NK-92 (cell line): ENCODE measurements around the gene FILIP1.

Source experiments
- DNase-seq: peaks from one replicate; lab custom pipeline; 2025; ENCODE audit not compliant: unreplicated experiment; lab: John Stamatoyannopoulos, UW

The FILIP1 gene

DNA sequence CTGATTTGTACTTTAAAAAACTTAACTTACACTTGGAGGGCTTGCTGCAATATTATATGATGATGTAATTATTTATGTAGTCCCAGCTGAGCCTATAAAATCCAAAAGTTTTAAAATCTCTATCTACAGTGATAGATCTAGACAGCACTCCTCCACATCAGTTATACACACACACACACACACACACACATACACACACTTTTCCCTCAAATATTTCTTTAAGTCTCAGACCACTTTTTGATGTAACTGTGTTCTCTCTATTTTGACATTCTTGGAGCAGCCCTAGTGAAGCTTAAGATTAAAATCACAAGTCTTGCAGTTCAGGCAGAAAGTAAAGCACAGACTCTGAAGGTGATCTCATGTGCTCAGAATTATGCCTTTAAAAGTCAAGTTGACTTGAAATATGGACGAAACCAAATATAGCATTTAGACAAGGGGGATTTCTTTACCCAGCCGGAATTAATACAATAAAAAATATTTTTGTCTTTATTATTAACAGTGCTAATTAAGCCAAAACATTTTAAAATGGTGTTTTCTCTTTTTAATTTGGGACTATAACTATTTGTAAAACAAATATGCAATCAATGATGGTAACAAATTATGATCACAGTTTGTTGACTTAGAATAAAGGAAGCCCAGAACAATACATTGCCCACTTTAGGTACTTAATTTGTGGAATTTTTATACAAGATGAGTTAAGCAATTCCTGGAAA is 145.5 kb downstream of the FILIP1 start:
- no peak for DNase-seq

DNA sequence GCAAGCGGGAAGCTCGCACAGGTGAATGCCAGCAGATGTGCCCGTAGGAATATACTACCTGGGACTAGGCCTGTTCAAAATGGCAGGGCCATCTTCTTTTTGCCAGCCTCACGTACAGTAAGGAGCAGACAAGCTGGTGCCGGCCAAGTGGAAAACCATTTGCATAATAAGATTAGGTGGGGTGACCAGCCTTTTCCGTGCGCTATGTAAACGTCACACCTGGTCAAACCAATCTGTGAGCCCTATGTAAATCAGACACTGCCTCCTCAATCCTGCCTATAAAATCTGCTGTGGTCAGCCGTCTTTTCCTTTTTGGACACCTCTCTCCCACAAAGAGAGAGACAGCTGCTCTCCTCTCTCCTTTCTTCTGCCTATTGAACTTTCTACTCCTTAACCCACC is 148.2 kb downstream of the FILIP1 start:
- DNase-seq, result no peak

- DNase-seq, result no peak
These were observed 149.1 kb downstream of the FILIP1 start for GRCh38 chr6:75344455-75344854.

DNA sequence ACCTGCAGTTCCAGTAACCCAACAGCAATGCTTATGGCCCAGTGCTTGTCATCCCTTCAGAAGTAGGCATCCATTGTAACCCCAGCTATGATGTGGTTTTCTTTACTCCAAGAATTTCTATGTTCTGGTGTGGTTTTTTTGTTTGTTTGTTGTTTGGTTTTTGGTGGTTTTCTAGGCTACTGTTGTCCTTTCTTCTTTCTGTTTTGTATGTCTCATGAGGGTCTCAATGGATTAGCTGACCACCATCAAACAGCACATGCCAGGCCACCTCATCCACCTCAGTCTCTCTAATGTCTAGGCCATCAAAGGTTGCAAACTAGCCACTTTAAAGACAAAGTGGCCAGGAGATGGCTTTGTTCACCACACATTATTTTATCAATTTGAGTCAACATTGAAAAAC is 149.6 kb downstream of the FILIP1 start:
- no peak for DNase-seq

DNA sequence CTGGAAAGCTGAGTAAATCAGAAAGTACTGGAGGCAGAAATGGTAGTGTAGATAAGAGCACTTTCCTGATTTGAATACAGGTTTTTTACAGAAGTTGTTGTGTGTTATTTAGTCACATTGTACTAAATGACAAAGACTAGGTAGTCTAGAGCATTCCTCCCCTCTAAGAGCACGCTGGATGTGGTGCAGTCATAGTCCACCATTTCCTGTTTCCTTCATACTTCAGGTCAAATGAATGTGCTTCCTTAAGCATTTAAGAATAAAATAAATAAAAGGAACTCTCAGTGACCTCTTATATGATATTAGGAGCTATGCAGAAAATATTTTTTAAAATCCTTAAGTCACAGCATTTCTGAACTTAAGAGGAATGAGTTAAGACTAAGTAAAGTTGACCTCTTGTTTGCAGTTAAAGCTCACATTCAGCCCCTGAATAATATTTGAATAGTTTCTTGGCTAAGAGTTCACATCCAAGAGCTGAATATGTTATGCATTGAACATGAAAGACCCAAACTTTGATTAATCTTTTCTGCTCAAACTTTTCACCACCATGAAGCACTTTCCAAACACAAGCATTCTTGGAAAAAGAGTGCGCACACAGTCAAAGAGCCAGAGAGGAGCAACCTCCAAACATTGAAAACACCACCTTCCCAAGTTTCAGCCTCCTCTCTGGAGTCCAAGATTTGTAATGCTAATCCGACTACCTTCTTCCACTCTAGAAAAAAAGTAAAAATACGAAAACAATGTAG is 155.6 kb downstream of the FILIP1 start:
- DNase-seq, result no peak

DNA sequence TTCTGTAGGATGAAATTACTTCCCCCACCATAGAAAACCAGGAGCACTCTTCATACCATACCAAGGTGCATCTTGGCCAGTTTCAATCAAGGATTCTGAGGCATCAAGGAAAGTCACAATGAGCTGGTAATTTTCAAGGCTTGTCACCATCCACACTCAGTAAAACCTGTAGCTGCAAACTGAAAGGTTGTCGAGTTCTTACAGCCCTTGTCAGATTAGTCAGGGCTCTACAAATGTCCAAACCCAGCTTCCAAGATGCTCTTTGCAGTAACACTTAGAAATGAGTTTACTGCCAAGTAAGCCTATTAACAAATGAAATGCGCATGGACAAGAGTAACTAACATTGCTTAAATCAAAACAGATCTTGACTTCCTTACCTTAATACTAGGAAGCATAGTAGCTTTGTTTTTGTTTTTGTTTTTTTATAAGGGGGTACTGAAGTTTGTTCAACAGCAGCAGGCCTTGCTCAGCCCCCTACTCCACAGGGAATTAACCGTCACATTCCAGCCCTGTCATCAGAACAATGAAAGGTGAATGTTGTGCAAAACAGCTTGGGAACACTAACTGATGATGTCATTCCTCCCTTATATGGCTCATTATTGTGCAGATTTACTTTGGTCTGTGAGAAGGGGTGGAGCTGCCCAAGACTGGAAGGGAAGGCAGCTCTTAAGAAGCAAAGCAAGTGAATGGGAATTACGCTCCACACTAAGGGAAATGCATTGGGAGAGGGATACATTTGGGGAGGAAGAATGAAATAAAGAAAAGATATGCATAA is 159.1 kb downstream of the FILIP1 start:
- no peak for DNase-seq

DNA sequence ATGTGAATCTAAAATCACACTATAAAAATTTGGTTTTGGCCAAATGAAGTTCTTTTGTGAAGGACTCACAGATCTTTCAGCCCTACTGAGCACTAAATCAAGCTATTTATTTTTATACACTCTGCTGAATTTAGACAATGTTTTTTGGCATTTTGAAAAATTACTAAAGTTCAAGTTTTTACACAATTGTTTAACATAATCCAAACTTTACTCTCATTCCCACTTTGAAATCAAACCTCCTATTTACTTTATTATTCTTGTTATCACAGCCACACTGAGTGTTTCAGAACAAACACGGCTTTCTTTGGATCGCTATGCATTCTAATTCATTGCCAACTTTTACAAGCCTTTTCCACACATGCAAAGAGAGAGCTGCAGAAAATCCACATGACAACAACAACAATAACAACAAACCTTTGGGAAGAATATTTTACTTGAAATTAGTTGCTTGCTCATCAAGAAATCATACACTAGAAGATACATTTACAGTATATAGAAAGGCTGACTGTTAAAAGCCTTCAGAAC is 159.9 kb downstream of the FILIP1 start:
- DNase-seq, result no peak

DNA sequence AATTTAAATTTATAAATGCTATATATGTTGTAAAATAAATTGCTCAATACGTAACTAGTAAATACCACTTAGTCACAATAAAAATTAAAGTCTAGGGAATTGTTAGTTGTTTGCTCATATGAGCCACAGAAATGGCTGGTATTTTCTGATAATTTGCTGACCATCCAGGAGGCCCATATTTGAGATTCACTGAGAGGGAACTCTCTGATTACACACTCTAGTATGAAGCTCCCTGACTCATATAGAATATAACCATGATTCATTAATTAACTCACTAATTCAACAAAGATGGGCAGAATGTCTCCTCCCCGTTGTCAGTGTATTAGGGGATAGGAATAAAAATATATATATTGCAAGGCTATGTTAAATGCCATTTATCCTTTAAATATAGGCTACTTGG is 162.4 kb downstream of the FILIP1 start:
- DNase-seq, result no peak

DNA sequence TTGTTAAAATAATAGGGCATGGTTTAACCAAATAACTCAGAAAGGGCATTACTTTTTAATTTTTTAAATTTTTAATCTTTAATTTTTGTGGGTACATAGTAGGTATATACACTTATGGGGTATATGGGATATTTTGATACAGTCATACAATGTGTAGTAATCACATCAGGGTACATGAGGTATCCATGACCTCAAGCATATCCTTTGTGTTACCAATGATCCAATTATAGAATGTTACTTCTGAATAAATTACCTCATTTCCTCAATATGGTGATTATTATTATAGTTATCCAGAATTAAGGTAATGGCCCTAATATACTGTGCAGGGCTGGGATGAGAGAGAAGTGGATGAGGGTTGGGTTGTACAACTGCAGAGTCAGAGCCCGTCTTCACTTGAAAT is 163.9 kb downstream of the FILIP1 start:
- no peak for DNase-seq

DNA sequence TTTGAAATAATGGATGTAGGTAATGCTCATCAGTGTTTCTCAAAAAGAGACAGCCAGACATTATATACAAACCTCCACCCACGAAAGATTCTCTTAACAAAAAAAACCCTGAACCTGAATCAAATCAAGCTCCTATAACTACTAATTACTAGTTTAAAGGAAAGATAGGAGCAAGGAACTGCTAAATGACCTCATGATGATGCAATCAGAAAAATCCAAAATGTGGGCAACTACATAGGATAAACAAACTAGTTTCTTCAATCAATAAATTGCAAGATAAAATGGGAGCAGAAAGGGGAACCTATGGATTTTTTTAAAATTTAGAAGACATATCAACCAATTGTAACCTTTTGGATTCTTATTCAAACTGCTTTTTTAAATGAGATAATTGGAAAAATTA is 165.8 kb downstream of the FILIP1 start:
- no peak for DNase-seq

DNA sequence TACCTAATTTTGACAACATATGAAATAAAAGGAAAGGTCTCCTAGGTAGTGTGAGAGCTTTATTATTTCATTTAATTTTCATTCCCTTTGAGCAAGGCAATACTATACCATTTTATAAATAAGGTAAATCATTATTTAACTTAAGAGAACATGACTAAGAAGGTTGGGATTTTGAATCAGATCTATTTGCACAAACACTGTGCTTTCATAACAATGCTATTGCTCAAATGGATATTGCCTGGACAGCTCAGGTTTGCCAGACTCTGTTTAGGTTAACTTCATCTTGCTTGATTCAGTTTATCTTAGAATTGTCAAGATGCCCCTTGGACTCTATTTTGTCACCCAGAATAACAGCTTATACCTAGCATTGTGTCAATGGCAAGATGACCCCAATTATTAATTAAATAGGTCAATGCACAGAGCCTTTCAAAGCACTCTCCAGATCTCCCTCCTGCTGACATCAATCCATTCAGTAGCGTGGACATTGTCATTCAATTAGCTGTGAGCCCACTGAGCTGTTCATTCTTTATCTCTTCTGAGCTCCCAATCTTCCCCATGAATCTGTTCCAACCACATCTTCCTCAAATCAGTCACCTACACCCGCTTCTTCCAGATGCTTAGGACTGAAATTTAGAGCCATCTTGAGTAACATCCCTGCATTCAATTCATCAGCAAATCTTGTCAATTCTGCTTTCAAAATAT is 166.9 kb downstream of the FILIP1 start:
- DNase-seq, result no peak

- DNase-seq, result no peak
These were observed 174.7 kb downstream of the FILIP1 start for GRCh38 chr6:75318900-75319299.

DNA sequence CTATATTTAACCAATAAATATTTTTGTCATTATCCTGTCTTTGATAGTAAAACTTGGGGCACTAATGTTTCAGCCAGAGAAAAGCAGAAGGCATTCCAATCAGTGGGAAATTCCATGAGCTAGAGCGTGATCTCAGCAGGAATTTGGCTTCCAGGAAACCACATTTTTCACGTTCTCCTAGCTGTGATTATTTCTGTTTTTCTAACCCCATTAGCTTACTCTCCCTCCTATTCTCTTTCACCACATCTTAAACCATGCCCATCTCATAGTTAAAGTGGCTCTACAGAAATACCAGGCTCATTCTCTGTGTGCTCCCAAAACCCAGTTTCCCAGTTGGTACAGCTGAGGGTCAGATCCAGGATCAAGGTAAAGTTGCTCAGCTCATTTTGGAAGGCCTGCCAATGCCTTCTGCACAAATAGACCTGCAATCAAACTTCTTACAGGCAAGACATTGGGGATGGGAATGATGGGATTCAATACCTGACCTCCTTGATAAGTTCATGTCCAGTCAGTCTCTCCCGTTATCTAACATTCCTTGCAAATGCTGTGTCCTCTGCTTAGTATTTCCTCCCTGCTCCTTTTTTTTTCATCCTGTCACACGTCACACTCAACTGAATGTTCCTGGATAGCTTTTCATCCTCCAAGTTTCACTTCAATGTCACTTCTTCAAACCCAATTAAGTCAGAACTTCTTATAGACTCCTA is 175.9 kb downstream of the FILIP1 start:
- no peak for DNase-seq

DNA sequence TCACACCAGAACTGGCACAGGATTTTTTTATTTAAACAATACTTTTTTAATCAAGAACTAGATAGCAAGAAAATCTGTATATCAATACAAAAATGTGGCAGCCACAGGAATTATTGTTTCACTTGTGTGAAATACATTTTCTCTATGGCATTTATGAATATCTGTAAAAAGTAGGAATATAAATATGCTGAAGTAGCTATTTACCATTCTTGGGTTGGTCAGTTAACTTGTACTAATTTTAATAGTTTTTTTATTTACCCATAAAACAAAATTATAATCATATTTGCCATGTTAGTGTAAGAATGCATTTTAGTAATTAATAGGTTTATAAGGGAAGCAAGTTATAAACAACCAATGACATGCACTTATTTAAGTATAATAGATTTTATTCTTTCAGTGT is 177.6 kb downstream of the FILIP1 start:
- DNase-seq, result no peak

GRCh38 chr6:75308250-75308988 is 185.2 kb downstream of the FILIP1 start:
- no peak for DNase-seq

GRCh38 chr6:75307364-75308004 is 186.1 kb downstream of the FILIP1 start:
- DNase-seq, result no peak

- no peak for DNase-seq
These were observed 187.5 kb downstream of the FILIP1 start for GRCh38 chr6:75306064-75306463.

GRCh38 chr6:75305573-75305972 is 188.0 kb downstream of the FILIP1 start:
- no peak for DNase-seq

- DNase-seq, result no peak
These were observed 191.3 kb downstream of the FILIP1 start for GRCh38 chr6:75302280-75302679.
